Activated CD8-positive, alpha-beta memory T cell treated with anti-CD3 and anti-CD28 coated beads for 48 hours (primary cell): ENCODE results near the gene PIK3CG.

ENCODE experiments used
- DNase-seq, 3 experiments: peaks; one replicate each; pipeline ENCODE4 v3.0.0-alpha.2; 2020; ENCODE audit warnings: low read depth in 2 of 3, low spot score in 2 of 3

Gene PIK3CG

DNA sequence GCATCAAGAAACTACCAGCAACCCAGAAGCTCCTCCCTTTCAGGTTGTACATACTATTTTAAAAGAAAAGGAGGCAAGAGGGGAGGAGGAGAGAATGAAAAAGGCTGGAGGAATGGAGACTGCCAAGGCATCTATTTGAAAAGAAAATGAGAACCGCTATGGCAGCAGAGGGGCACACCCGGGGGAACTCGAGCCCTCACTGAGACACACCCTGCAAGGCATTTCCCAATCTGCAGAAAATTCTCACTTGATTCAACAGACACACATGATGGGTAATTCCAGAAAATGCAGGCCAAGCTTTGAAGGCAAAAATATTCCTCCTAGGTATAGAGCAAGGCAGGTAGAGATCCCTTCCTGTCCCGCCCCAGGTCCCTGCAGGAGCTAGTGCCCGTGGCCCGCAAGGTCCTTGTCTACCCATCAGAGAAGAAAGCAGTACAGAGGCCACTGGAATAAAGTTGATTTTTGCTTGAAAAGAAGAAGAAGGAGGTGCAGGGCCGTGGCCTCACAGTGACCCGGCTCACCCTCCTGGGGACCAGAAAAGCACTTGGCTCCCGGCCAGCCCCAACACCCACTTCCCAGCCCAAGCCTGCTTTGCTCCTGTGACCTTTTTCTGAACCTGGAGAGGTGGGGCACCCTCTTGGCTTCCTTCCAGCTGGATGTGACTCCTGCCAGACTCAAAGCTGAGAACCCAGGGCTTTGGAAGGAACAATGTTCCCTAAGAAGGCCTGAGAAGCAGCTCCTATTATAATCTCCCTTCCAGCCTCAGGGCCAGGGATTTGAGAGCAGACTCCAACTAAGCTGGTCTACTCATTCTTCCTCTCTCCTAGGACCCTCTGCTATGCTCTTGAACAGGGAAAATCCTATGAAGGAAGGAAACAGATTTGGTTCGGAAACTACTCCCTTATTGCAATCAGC is 6.2 kb upstream of the PIK3CG start:
- no peak for DNase-seq

DNA sequence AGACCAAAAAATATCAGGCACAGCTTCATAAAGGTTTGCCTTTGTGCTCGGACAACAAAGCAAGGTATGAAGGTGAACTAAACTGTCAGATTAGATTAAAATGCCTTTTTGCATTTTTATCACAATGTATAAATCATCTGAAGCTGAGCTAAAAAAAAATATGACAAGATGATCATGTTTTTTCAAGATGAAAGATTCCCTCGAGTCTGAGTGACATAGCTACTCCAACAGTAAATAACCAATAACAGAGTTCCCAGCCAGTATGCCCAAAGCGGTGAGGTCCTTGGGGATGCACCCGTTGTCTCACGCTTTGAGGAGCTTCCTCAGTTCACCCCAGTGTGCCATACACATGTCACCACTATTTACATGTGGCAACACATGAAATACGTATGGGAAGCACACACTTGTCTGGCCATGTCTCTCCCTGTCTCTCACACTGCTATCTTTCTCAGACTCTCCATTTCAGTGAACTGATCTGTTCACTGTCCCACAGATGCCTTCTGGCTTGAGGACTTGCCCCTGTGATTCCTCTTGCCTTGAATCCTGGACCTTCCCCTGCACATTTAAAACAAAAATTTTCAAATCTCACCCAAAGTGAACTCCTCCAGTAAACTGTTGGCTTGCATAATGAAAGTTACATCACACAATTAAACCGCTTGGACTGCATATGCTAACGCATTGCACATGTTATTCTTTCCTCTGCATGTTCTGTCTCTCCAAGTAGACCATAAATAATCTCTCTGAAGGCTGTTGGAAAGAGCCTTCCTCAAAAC is 2.6 kb upstream of the PIK3CG start:
- DNase-seq, result no peak

DNA sequence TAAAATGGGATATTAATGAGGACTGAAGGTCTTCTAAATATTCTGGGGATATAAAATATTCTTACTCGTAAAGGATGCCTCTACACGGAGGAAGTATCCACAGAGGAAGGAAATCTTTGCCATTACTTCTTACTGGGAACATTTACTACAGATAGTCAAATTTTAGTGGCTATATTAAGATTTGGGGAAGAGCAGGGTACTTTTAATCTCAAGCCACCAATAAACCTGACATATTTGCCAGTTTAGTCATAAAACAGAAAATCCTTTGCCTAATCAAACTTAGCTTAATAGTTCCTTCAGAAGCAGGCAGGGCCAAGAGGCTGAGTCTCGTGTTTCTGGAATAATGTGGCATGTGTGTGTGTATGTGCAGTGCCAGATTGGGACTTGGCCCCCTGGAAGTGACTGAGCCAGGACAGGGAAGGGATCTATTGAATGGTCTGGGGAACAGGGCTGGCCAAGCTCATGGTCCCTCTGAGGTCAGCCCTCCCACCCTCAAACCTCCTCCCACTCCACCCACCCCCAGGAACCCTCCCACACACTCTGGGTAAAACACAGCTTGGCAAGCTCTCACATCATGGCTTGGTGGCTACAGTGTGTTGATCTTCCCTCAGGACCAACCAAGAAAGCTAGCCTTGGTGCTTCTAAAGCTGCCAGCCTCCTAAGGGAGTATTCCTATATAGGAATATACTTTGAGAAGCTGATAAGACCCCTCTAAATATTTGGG is 1.6 kb upstream of the PIK3CG start:
- DNase-seq, result no peak

DNA sequence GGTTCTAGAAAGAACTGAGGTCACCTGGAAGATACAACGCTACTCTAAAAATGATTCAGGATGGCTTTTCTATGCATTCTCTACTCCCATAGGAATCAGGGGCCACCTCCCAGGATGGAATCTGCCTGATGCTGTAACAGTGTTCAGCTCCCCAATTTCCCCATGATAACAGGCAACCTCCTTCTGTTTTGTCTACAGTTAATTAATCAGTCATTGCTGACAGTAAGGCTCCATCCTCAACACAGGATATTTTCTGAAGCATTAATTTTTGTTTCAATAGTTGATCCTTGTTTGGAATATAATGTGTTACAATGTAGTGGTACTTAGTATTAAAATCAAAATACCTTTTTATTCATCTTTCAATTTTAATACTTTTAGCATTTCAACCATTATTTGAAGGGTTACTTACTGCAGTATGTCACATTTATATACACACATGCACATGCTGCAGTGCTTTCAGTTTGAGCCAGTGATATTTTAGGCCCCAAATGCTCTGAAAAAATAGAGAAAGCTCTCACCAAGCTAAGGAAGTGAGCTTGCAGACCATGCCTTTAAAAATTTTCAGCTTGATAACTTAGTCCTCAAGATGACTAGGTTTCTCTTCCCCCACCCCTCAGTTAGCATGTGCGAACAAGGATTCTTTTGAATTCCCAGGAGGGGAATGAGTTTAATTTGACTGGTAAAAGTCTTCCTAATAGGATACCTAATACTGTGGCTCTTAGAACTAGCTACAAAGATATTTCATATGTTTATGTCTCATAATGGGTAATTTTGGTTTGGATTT is 592 bp upstream of the PIK3CG start:
- no peak for DNase-seq

DNA sequence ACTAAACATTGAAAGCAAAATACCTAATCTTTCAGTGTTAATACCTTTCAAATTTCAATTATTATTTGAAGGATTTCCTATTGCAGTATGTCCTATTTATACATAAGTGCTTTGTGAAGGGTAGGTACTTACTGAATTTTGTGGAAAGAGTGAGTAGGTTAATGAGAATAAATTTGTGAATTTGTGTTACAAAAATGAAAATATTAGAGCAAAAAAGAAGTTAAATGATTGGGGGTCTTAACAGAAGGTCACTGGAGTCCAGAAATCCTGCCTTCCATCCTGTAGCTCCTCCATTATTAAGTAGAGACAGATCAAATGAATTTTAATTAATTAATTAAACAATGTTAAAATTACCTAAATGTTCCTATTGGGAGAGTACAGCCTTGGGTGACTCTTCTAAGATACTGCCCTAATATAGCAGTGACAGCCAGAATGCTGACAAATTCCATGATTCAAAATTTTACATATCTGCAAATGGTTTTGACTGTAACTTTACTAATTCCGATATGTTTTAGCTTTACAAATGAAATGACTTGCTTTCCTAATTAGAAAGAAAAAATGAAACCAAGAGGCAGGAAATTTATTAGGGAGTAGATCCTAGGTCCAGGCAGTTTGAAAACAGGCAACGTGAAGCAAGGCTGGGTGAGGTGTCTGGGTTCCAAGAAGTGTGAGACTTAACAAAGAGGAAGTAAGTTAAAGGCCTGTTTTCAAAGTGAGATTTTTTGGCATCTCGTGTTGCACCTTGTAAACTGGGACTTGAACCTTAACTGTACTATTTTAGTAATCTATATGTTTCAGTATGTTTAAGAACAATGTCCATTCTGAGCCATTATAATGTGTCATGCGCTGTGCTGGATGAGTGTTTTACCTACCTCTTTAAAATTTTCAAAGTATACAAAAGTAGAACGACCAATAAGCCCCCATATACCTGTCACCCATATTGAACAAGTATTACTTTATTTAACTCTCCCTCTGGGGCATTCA is 1.5 kb downstream of the PIK3CG start:
- no peak for DNase-seq

DNA sequence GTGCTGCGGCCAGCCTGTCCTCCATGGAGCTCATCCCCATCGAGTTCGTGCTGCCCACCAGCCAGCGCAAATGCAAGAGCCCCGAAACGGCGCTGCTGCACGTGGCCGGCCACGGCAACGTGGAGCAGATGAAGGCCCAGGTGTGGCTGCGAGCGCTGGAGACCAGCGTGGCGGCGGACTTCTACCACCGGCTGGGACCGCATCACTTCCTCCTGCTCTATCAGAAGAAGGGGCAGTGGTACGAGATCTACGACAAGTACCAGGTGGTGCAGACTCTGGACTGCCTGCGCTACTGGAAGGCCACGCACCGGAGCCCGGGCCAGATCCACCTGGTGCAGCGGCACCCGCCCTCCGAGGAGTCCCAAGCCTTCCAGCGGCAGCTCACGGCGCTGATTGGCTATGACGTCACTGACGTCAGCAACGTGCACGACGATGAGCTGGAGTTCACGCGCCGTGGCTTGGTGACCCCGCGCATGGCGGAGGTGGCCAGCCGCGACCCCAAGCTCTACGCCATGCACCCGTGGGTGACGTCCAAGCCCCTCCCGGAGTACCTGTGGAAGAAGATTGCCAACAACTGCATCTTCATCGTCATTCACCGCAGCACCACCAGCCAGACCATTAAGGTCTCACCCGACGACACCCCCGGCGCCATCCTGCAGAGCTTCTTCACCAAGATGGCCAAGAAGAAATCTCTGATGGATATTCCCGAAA is 2.7 kb downstream of the PIK3CG start:
- no peak for DNase-seq

DNA sequence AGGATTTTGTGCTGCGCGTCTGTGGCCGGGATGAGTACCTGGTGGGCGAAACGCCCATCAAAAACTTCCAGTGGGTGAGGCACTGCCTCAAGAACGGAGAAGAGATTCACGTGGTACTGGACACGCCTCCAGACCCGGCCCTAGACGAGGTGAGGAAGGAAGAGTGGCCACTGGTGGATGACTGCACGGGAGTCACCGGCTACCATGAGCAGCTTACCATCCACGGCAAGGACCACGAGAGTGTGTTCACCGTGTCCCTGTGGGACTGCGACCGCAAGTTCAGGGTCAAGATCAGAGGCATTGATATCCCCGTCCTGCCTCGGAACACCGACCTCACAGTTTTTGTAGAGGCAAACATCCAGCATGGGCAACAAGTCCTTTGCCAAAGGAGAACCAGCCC is 3.3 kb downstream of the PIK3CG start:
- no peak for DNase-seq

DNA sequence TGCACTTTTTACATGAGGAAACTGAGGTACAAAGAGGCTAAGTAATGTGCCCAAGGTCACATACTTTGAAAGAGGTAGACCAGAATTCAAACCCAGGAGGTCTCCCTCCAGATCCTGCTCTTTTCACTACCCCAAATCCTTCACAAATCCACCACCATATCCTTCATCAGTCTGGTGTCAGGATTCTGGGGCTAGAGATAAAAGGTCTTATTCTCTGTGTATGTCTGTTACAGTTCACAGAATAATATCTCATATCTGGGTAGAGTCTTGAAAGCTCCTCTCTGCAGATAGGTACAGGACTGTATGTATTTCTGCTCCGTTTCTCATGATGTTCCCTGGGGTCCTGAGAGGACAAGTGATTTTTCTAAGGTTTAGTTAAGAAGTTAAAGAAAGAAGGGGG is 4.9 kb downstream of the PIK3CG start:
- no peak for DNase-seq

DNA sequence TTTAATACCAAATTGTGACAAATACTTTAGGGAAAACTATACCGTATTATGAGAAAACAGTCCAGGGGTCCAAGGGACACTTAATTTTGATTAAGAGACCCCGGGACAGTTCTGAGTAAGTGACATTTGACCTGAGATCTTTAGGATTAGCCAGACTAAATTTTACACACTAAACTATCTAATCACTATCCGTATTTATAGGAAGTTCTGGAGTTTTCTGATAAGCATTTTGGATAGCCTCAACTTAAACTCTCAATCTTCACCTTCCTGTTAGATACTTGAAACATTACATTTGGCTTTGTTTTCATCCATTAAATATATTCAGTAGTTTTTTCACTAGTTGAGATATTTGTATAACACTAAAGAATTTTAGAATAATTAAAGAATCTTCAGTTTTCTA is 5.4 kb downstream of the PIK3CG start:
- no peak for DNase-seq

DNA sequence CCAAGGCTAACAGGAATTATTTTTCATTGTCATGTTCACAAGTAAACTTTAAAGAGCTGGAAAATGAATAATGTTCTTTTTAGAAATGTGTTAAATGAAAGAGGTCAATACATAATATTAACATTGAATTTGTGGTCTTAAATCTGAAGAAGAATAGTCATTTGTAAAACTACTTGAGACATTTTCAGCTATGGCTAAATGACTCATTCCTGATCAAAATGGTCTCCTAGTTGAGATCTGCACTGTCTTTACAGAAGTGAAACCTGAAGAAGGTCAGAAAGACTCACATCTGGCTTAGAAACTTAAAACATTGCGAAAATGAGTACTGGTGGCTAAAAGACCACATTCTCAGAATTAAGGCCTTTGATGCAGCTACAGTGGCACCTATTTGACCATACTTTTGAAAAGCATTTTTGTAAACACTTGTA is 5.9 kb downstream of the PIK3CG start:
- DNase-seq, result no peak

DNA sequence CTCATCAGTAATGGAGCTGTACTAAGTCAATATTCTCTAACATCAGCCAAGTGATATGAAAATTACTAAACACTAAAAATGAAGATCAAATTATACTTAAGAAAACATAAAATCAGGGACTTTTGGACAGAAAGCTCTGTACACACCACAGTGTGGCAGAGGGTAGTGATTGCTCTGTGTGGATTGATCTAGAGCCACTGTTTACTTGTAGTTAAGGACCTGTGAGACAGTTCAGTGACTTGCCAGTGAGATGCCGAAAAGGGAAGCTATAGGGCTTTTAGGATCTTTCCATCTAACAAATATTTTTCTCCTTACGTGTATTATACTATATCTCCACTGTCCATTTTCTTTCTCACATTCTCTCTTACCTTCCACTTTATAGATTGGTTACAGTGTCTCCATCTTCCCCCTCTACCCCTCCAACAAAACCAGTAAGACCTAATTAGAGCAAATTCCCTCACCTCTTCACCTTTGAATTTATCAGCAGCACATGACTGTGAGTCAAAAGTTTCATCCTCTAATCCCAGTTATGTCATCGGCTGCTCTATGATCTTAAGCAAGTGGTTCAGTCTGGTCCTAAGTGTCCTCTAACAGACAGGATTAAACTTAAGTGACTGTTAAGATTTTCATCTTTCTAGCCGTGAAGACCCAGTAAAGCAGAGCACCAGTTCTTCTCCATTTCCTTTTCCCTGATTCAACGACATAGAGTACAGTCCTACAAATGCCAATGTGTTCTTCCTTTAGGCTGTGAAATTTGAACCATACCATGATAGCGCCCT is 6.9 kb downstream of the PIK3CG start:
- no peak for DNase-seq

DNA sequence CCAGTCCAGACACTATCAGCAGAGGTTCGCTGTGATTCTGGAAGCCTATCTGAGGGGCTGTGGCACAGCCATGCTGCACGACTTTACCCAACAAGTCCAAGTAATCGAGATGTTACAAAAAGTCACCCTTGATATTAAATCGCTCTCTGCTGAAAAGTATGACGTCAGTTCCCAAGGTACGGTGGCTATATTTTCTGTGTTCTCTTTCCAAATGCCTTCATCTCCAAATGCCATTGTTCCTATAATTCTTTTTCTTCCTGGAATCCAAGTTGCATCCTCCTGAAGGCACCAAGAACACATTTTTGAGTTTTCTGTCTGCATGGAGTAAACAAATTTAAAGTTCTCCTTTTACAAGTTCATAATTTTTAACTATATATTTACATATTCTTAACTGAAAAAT is 7.7 kb downstream of the PIK3CG start:
- no peak for DNase-seq

DNA sequence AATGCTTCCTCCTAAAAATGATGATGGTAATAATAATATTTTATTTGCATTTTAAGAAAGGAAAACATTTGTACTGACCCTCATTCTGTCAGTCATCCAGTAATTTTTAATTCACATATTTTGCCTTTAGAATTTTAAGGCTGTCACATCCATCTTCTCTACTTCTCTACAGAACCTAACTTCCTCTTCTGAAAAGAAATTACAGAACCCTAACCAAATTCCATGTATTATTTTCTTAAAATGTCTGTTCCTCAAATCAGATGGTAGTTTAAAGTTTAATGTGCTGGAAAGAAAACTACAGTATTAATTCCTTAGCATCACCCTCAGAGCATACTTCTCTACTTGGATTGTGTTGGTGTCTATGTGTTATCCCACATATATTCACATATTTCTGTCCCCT is 9.0 kb downstream of the PIK3CG start:
- no peak for DNase-seq

DNA sequence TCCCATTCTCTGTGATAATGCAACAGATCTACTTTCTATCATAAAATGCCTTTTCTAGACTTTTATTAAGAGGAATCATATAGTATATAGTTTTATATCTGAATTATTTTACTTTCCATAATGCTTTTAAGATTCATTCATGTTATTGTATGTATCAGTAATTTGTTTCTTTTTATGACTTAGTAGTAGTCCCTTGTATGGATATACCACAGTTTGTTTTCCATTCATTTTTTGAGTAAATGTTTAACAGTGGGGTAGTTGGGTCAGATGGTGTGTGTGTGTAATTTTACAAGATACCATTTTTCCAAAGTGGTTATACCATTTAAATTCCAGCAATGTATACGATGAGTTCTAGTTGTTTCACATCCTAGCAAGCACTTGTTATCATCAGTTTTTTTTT is 10.4 kb downstream of the PIK3CG start:
- DNase-seq, result no peak

DNA sequence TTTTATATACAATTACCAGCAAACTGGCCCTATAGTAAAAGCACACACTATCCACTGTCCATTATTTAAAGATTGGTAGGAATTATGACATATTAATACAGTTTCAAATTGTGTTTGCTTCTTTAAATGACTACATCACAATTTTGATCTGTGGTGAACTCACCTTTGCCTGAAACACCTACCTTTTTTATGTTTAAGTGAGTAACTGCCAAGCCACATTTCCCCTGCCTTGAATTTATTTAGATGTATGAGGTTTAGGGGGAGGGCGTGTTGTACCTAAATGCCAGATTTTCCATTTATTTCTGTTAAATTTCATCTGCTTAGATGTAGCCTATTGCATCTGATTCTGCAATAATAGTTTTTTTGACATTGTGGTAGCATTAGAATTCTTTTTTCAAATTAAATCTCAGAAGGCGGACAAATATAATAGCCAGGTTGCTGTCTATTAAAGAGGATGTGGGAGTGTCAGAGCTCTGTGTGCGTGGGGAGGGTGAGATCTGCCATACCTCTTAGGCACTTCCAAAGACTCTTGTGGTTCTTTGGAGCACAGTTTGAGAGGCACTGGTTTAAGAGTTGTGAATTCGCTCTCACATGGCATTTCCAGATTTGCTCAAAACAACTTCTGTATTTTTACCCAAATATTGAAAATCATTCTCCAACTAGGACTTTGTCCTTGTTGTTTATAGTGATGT is 13.8 kb downstream of the PIK3CG start:
- DNase-seq, result no peak

DNA sequence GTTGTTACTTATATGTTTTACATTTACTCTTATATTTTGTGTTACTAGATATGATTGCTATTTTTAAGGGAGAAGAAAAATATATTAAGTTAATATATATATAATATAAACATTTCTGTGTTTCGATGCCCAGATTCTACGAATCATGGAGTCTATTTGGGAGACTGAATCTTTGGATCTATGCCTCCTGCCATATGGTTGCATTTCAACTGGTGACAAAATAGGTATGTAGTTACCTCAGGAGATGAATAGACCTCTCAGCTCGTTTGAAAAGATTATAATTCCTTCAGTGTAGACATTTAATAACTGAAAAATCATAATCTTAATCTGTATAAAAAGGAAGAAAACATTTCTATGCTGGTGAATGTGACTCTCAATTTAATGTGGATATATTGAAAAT is 16.9 kb downstream of the PIK3CG start:
- no peak for DNase-seq

DNA sequence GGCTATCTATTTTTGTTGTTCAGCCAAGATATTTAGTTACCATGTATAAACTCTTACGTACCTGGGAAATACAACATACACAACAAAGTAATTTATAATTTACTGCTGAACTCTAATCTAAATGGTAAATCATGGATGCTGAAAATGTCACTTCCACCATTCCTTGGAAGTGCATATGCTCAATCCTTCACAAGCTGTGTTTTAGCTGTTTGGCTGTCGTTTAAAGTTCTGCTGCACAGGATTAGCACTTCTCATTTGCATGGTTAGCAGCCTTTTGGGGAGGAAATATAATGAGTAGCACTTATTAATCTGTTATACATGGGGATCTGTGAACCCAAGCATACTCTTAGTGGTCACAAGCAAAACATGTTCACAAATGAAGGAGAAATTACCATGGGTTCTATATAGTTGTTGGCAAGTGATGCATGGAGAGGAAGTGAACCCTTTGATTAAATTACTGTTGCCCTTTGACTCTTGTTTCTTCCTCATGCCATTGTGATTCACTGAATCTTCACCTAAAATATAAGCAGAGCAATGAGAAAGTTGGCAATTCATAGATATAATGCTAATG is 18.5 kb downstream of the PIK3CG start:
- no peak for DNase-seq
